ENCODE measurements around the gene MSRB1.

GRCh38 chr16:1903845-1904840 is 38.9 kb downstream of the MSRB1 start:
- TF ChIP-seq CTCF (IDR thresholded peaks at IDR 0.05) (no peak), EZH2 (IDR thresholded peaks at IDR 0.05; ENCODE audit: borderline replicate concordance, insufficient read depth, low read depth, low read length, poor library complexity, severe bottlenecking) (no peak)
